Measurements from ENCODE around the gene SNN.

DNA sequence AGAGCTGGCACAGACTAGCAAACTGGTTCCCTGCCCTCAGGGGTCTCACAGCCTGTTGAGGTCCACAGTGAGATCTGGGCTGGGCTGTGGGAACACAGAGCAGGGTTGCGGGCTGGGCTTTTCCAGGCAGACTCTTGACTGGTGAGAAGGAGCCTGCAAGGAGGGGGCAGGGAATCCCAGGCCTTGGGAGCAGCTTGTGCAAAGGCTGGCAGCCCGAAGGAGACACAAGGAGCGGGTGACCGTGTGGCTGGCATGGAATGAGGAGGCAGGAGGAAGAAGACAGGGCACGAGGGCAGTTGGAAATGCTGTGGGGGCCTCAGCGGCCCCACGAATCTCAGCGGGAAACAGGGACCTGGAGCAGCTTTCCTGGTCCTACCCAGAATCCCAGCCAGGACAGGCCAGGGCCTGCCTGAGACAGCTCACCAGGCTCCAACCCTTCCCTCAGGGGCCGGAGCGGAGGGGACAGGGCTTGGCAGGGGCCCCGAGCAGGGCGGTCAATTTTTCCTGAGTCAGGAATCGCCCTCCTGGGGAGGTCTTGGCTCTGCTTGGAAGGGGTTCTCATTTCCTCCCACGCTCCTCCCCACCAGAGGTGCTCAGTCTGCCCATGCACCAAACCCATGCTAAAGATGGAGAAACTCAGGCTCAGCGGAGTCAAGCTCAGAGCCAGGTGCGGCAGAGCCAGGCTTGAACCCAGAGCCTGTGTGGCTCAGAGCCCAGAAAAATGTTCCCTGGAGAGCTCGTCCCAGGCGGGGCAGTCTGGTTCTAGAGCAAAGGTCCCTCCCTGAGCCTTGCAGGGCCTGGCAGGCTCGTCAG, 9.2 kb upstream of the SNN start:
- TF ChIP-seq EZH2phosphoT487 (IDR thresholded peaks at IDR 0.05; ENCODE audit: low read depth, severe bottlenecking, unreplicated experiment): no peak
- TF ChIP-seq, protein P1, sequence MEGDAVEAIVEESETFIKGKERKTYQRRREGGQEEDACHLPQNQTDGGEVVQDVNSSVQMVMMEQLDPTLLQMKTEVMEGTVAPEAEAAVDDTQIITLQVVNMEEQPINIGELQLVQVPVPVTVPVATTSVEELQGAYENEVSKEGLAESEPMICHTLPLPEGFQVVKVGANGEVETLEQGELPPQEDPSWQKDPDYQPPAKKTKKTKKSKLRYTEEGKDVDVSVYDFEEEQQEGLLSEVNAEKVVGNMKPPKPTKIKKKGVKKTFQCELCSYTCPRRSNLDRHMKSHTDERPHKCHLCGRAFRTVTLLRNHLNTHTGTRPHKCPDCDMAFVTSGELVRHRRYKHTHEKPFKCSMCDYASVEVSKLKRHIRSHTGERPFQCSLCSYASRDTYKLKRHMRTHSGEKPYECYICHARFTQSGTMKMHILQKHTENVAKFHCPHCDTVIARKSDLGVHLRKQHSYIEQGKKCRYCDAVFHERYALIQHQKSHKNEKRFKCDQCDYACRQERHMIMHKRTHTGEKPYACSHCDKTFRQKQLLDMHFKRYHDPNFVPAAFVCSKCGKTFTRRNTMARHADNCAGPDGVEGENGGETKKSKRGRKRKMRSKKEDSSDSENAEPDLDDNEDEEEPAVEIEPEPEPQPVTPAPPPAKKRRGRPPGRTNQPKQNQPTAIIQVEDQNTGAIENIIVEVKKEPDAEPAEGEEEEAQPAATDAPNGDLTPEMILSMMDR (IDR thresholded peaks at IDR 0.05; ENCODE audit: poor library complexity): no peak
- TF ChIP-seq EZH2 (IDR thresholded peaks at IDR 0.05; ENCODE audit: borderline replicate concordance): no peak
